Psoas muscle (tissue), 8 donors: ENCODE data around the gene PLLP. TPM values are rescaled to one million over a fixed set of nuclear protein-coding genes. Genes with fewer than 3 reads are reported as not detected.

ENCODE experiments used
- ATAC-seq, 4 donors: fragments of 200-7000 bp; cut with Tn5 transposase; one replicate each; pipeline ENCODE4 v1.9.1; 2020; ENCODE audit warnings: moderate library complexity in 3 of 4, mild to moderate bottlenecking in 2 of 4
- DNase-seq, 2 donors: peaks; one replicate each; pipeline ENCODE4 v3.0.0-alpha.2; 2020
- H3K27ac ChIP-seq: fragments of 200-600 bp; one replicate; pipeline ENCODE4 v1.8.0; 2022
- H3K27me3 ChIP-seq, 3 donors: fragments of 200-600 bp in 1 of 3; one replicate each; pipeline versions ENCODE4 v1.6.1 to v1.8.0; 2013 to 2022; ENCODE audit warnings: low read length in 2 of 3, mild to moderate bottlenecking in 2 of 3, moderate library complexity in 1 of 3; ENCODE audit not compliant: insufficient read depth in 3 of 3
- H3K36me3 ChIP-seq, 2 donors: fragments of 200-600 bp in 1 of 2; one replicate each; pipeline versions ENCODE4 v1.6.1 to v1.8.0; 2013 to 2022; ENCODE audit warnings: low read depth in 1 of 2, mild to moderate bottlenecking in 1 of 2, moderate library complexity in 1 of 2; ENCODE audit not compliant: insufficient read depth in 1 of 2
- H3K4me1 ChIP-seq: fragments of 200-600 bp; one replicate; pipeline ENCODE4 v1.8.0; 2022
- H3K4me3 ChIP-seq: fragments of 200-600 bp; one replicate; pipeline ENCODE4 v1.8.0; 2022; ENCODE audit warnings: mild to moderate bottlenecking
- H3K9me3 ChIP-seq: fragments of 200-600 bp; one replicate; pipeline ENCODE4 v1.8.0; 2022
- WGBS, 3 donors: extraction: QIAGEN DNeasy Blood & Tissue Kit; methylation state at CpG; one replicate each; pipeline versions ENCODE4 v1.1.6 to v1.1.7; 2013; 5-methylcytosine and 5-hydroxymethylcytosine counted together
- intact Hi-C, 2 donors: fragments of 100-400 bp; cut with DNase I; formaldehyde crosslinking; loops; one replicate each; pipeline versions ENCODE4 v1.11.0 to v1.14.2; 2022
- polyA plus RNA-seq, 3 donors: library from polyadenylated mRNA; stranded (reverse); fragments of 200-250 nt; gene quantifications; one replicate each; pipeline ENCODE4 v1.2.3, GENCODE V29; 2013
- total RNA-seq, 4 donors: library from RNA; stranded (reverse); fragmentation: NEBNext Ultra II Directional in 2 of 4; extraction: Animal tissue kit (Norgen Biotek cat#: 25700) in 2 of 4; gene quantifications; one replicate each; pipeline versions ENCODE4 v1.2.1 to v1.2.4, GENCODE V29; 2021 to 2023
- TF ChIP-seq, protein P1 (sequence below): fragments of 200-600 bp; IDR thresholded peaks from one replicate; pipeline ENCODE4 v1.8.0; 2022; ENCODE audit warnings: antibody characterized with exemption
- donor health status: healthy with polysubstance abuse.
- donor health status: DM: no; HTN: no; CAD: no; lungs with moderate emphysema.
- donor health status: Bipolar disorder and iron deficiency.
- donor health status: healthy.
- donor health status: DM: yes; HTN: yes; CAD: no.
- donor health status: DM: no; HTN: no; CAD: no.
- donor health status: DM: no; HTN: no; CAD: no.
- donor health status: DM: yes; HTN: yes; CAD: no.

PLLP gene
- total and polyA plus RNA-seq, 7 donors, result 0.39 to 3.1 (median 2.0) TPM

GRCh38 chr16:57305159-57305811, 20.8 kb upstream of the PLLP start:
- Histone ChIP-seq H3K9me3 (no peaks in the 10 kb centered on the region), H3K27ac (peak overlapping the region; percentile 61), H3K4me3 (no peak overlapping the region), H3K27me3 (no peaks in the 10 kb centered on the region), H3K36me3 (no peaks in the 10 kb centered on the region), H3K4me1 (peaks cover 9% of the 10 kb centered on the region)
- intact Hi-C loops, result no loop called here
- TF ChIP-seq, protein P1, sequence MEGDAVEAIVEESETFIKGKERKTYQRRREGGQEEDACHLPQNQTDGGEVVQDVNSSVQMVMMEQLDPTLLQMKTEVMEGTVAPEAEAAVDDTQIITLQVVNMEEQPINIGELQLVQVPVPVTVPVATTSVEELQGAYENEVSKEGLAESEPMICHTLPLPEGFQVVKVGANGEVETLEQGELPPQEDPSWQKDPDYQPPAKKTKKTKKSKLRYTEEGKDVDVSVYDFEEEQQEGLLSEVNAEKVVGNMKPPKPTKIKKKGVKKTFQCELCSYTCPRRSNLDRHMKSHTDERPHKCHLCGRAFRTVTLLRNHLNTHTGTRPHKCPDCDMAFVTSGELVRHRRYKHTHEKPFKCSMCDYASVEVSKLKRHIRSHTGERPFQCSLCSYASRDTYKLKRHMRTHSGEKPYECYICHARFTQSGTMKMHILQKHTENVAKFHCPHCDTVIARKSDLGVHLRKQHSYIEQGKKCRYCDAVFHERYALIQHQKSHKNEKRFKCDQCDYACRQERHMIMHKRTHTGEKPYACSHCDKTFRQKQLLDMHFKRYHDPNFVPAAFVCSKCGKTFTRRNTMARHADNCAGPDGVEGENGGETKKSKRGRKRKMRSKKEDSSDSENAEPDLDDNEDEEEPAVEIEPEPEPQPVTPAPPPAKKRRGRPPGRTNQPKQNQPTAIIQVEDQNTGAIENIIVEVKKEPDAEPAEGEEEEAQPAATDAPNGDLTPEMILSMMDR, result no peak
- DNase-seq (peak in 1 of 2 donors; percentile 43), ATAC-seq (no peak)
- 23 to 24% (median 23%) methylated on average over 8 of the region's 8 CpGs for WGBS, 3 donors

DNA sequence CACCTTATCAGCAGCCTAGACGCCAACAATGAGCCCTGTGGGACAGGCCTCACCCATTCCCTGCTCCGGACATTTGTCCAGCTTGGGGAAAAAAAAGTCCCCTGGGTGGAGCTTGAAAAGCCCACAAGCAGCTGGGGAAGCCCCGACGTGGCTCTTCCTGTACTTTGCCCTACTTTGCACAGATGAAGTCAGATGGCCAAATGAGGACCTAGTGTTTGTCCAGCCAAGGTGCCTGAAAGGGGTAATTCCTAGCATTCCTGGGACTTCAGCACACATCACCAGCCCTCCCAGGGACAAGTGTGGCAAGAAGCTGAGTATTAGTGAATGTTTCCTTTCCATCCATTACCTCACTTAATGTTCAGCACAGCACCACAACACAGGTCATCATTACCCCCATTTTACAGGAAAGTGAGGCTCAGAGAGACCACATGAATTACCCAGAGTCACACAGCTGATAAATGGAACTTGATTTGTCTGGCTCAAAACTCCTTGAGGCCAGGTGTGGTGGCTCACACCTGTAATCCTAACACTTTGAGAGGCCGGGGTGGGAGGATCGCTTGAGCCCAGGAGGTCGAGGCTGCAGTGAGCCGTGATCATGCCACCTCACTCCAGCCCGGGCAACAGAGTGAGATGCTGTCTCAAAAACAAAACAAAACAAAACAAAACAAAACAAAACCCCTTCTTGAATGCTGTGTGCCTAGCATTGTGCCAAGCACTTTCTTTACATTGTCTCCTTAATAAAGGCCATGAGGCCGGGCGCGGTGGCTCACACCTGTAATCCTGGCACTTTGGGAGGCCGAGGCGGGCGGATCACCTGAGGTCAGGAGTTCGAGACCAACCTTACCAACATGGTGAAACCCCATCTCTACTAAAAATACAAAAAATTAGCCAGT, 19.9 kb upstream of the PLLP start:
- Histone ChIP-seq H3K4me3 (no peak overlapping the region), H3K4me1 (peaks cover 9% of the 10 kb centered on the region), H3K27ac (peak overlapping the region; percentile 61), H3K36me3 (no peaks in the 10 kb centered on the region), H3K27me3 (no peaks in the 10 kb centered on the region), H3K9me3 (no peaks in the 10 kb centered on the region)
- intact Hi-C loops, result loop anchor here in 1 of 2 donors (5.0 kb wide), 1 partner anchor 218 kb away; no protein-coding TSS in a partner anchor
- WGBS, 3 donors, result 64 to 70% (median 70%) methylated on average over 16 of the region's 16 CpGs
- ATAC-seq, result no peak
- TF ChIP-seq, protein P1, result no peak
- DNase-seq, result peak; percentile 39 to 58

DNA sequence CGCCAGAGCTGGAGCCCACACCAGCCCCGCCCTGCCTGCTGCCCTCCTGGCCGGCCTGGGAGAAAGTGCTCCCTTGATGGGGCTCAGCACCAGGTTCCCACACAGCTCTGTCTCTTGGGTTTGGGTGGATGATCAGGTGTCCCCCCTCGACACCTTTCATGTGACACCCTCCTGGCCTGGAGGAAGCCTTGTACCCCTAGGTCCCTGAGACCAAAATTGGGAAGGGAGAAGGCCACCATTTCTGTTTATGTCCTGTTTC, 19.4 kb upstream of the PLLP start:
- Histone ChIP-seq H3K9me3 (no peaks in the 10 kb centered on the region), H3K4me1 (peaks cover 13% of the 10 kb centered on the region), H3K27ac (peak overlapping the region; percentile 23), H3K36me3 (no peaks in the 10 kb centered on the region), H3K27me3 (no peaks in the 10 kb centered on the region), H3K4me3 (no peak overlapping the region)
- no peak for ATAC-seq
- intact Hi-C loops, result loop anchor here in 1 of 2 donors (5.0 kb wide), 1 partner anchor 218 kb away; no protein-coding TSS in a partner anchor
- WGBS, 3 donors, result 80 to 93% (median 88%) methylated on average over 4 of the region's 4 CpGs
- DNase-seq, result no peak
- TF ChIP-seq, protein P1, result no peak

- intact Hi-C loops, result loop anchor here in 1 of 2 donors (5.0 kb wide), 1 partner anchor 219 kb away; no protein-coding TSS in a partner anchor
- TF ChIP-seq, protein P1, result no peak
- Histone ChIP-seq H3K4me3 (no peak overlapping the region), H3K4me1 (peaks cover 15% of the 10 kb centered on the region), H3K27me3 (no peaks in the 10 kb centered on the region), H3K27ac (peak overlapping the region; percentile 23), H3K9me3 (no peaks in the 10 kb centered on the region), H3K36me3 (no peaks in the 10 kb centered on the region)
- DNase-seq (no peak), ATAC-seq (no peak)
- WGBS, 3 donors, result 89 to 94% (median 90%) methylated on average over 4 of the region's 4 CpGs
Observed at GRCh38 chr16:57303021-57303909, 18.8 kb upstream of the PLLP start.
